GM23248 (cell line): ENCODE results near the gene MRTFB. TPM values are rescaled to one million over a fixed set of nuclear protein-coding genes. Genes with fewer than 3 reads are reported as not detected.

ENCODE experiments used
- DNase-seq: peaks from one replicate; pipeline ENCODE4 v3.0.0-alpha.2; 2015
- H2AFZ ChIP-seq: fragments of 200-600 bp; sonication (generic); 2 replicates; pipeline ENCODE4 v1.6.1; 2016; ENCODE audit warnings: antibody characterized with exemption
- H3F3A ChIP-seq: fragments of 200-600 bp; sonication (generic); 2 replicates; pipeline ENCODE4 v1.6.1; 2016; ENCODE audit warnings: mild to moderate bottlenecking, antibody characterized with exemption, mixed run types; ENCODE audit not compliant: insufficient read depth
- H3K27ac ChIP-seq: fragments of 200-600 bp; sonication (generic); 2 replicates; pipeline ENCODE4 v1.5.1; 2016; ENCODE audit warnings: mild to moderate bottlenecking
- H3K27me3 ChIP-seq: fragments of 200-600 bp; sonication (generic); replicated peaks from 2 replicates; pipeline ENCODE4 v1.6.1; 2016; ENCODE audit warnings: mild to moderate bottlenecking; ENCODE audit not compliant: insufficient read depth
- H3K36me3 ChIP-seq: fragments of 200-600 bp; sonication (generic); 2 replicates; pipeline ENCODE4 v1.6.1; 2016; ENCODE audit warnings: low read depth, mild to moderate bottlenecking
- H3K4me1 ChIP-seq: fragments of 200-600 bp; sonication (generic); 2 replicates; pipeline ENCODE4 v1.6.1; 2016; ENCODE audit warnings: mild to moderate bottlenecking; ENCODE audit not compliant: insufficient read depth
- H3K4me2 ChIP-seq: fragments of 200-600 bp; sonication (generic); one replicate; pipeline ENCODE4 v1.6.1; 2016; ENCODE audit warnings: mild to moderate bottlenecking; ENCODE audit not compliant: unreplicated experiment
- H3K4me3 ChIP-seq: fragments of 200-600 bp; sonication (generic); 2 replicates; pipeline ENCODE4 v1.5.1; 2016; ENCODE audit warnings: mild to moderate bottlenecking
- H3K79me2 ChIP-seq: fragments of 200-600 bp; sonication (generic); 2 replicates; pipeline ENCODE4 v1.6.1; 2016; ENCODE audit warnings: mild to moderate bottlenecking; ENCODE audit not compliant: insufficient read depth
- H3K9ac ChIP-seq: fragments of 200-600 bp; sonication (generic); 2 replicates; pipeline ENCODE4 v1.6.1; 2016; ENCODE audit warnings: mild to moderate bottlenecking
- H3K9me2 ChIP-seq: fragments of 200-600 bp; sonication (generic); 2 replicates; pipeline ENCODE4 v1.6.1; 2016; ENCODE audit warnings: mixed run types, mild to moderate bottlenecking, moderate library complexity; ENCODE audit not compliant: insufficient read depth
- H3K9me3 ChIP-seq: fragments of 200-600 bp; sonication (generic); one replicate; pipeline ENCODE4 v1.6.1; 2017; ENCODE audit warnings: low read depth
- H4K20me1 ChIP-seq: fragments of 200-600 bp; sonication (generic); 2 replicates; pipeline ENCODE4 v1.6.0; 2016; ENCODE audit not compliant: insufficient read depth
- EZH2 ChIP-seq: fragments of 200-600 bp; sonication (generic); IDR thresholded peaks from 2 replicates; pipeline ENCODE4 v1.6.1; 2018; ENCODE audit warnings: antibody characterized with exemption, mild to moderate bottlenecking; ENCODE audit not compliant: insufficient read depth, poor library complexity, severe bottlenecking
- EZH2phosphoT487 ChIP-seq: fragments of 200-600 bp; sonication (generic); IDR thresholded peaks from 2 replicates; pipeline ENCODE4 v1.6.1; 2018; ENCODE audit warnings: antibody characterized with exemption, moderate library complexity, mild to moderate bottlenecking, low read depth; ENCODE audit not compliant: insufficient read depth
- WGBS, 2 experiments: methylation state at CpG; one replicate each; pipeline ENCODE4 v1.1.6; 2015 to 2017; ENCODE audit warnings: low lambda C conversion rate in 2 of 2, low coverage in 1 of 2; ENCODE audit errors: missing lambda C conversion rate in 2 of 2; 5-methylcytosine and 5-hydroxymethylcytosine counted together
- in situ Hi-C: fragments of 300-500 bp; cut with MboI; formaldehyde crosslinking; loops from 2 replicates; pipeline ENCODE4 v1.15.0; 2020
- polyA plus RNA-seq: library from polyadenylated mRNA; unstranded; fragments of >200 nt; fragmentation: Nextera tagmentation; extraction: Ambion mirVana; gene quantifications from 2 replicates; pipeline ENCODE4 v1.2.1, GENCODE V29; 2016
- total RNA-seq: library from RNA; depleted of rRNA; stranded (reverse); fragments of >200 nt; shearing (Covaris generic); gene quantifications from 2 replicates; pipeline ENCODE4 v1.2.3, GENCODE V29; 2014

MRTFB gene
- total and polyA plus RNA-seq, 2 experiments from 2014 or later = 3.1 to 5.1 TPM

DNA sequence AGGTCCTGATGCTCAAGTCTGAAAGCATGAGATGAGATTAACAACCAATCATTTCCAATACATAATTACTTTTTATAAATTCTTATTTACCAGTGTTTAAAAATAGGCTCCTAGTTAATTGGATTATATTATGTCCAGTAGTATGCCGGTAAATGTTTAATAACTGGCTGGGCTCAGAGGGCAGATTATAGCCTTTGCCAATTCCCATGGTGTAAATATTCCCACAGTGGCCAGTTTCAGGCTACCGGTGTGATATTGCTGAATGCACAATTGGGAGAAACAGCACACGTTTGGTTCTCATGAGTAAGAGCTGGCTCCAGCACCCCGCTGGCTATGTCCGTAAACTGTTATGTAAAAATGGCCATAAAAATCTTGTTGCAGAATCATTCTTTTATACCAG lies 167.6 kb downstream of the MRTFB start:
- Histone ChIP-seq H3K79me2 (no peaks in the 10 kb centered on the region), H3K4me2 (no peak overlapping the region), H3K27ac (no peak overlapping the region), H2AFZ (no peak overlapping the region), H3K36me3 (no peaks in the 10 kb centered on the region; the same call in 1 of the 2 replicates), H3F3A (no peaks in the 10 kb centered on the region; the same call in 1 of the 2 replicates), H3K9me3 (no peaks in the 10 kb centered on the region), H4K20me1 (no peaks in the 10 kb centered on the region), H3K4me3 (no peak overlapping the region), H3K4me1 (no peaks in the 10 kb centered on the region), H3K9ac (no peak overlapping the region), H3K9me2 (no peaks in the 10 kb centered on the region), H3K27me3 (no peaks in the 10 kb centered on the region)
- WGBS, 2 experiments = 74 to 78% methylated on average over 5 of the region's 5 CpGs
- no peak for DNase-seq
- TF ChIP-seq EZH2phosphoT487 (no peak), EZH2 (no peak)
- in situ Hi-C loops = no loop called here

DNA sequence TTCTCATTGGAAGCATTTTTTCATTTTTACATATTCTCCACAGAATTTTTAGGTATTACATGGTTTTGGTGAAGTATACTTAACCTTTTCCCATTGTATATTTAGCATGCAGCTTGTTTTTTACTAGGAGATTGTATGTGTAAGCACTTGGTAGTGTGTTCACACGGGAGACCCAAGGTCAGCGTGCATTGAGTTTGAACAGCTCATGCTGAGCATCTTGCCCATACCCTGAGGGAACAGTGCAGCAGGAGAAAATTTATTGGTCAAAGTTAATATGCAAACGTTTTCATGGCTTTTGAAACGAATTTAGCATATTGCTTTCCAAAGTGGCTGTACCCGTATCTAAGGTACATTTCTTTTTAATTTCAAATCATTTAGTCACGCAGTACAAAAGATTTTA lies 168.7 kb downstream of the MRTFB start:
- no peak overlapping the region for H3K4me2 ChIP-seq

DNA sequence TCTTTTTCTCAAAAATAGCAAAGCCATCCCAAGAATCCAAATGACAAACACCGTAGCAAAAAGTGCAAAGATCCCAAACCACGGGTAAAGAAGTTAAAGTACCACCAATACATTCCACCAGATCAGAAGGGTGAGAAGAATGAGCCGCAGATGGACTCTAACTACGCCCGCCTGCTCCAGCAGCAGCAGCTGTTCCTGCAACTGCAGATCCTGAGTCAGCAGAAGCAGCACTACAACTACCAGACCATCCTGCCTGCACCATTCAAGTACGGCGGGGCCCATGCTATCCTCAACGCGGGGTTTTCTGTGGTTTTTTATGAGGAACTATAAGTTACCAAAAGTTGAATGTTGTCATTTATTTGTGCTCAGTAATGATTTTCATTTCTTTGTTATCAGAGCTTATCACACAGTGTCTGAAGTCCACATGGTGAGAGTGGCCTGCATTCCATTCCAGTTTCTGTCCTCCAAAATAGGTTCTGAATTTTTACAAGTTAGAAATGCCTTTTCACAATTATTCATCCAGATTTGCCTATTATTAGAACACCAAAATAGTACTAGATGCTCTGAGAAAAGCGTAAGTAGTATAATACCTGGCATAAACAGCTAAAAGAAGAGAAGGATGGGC lies 169.2 kb downstream of the MRTFB start:
- 54 to 55% methylated on average over 10 of the region's 10 CpGs for WGBS, 2 experiments
- TF ChIP-seq EZH2 (no peak), EZH2phosphoT487 (no peak)
- H2AFZ ChIP-seq = no peak overlapping the region
- no peaks in the 10 kb centered on the region; the same call in 1 of the 2 replicates for H3F3A ChIP-seq
- no peaks in the 10 kb centered on the region for H4K20me1 ChIP-seq
- H3K4me1 ChIP-seq = no peaks in the 10 kb centered on the region
- H3K79me2 ChIP-seq = no peaks in the 10 kb centered on the region
- no peaks in the 10 kb centered on the region for H3K9me2 ChIP-seq
- H3K36me3 ChIP-seq = no peaks in the 10 kb centered on the region; the same call in 1 of the 2 replicates
- H3K27ac ChIP-seq = no peak overlapping the region
- in situ Hi-C loops = no loop called here
- DNase-seq = peak; percentile 5
- no peak overlapping the region for H3K4me2 ChIP-seq
- H3K27me3 ChIP-seq = no peaks in the 10 kb centered on the region
- no peaks in the 10 kb centered on the region for H3K9me3 ChIP-seq
- no peak overlapping the region for H3K9ac ChIP-seq
- H3K4me3 ChIP-seq = no peak overlapping the region

More for the DNA sequence above, 168.7 kb downstream of the MRTFB start:
- H3K79me2 ChIP-seq = no peaks in the 10 kb centered on the region
- H2AFZ ChIP-seq = no peak overlapping the region
- H3K9ac ChIP-seq = no peak overlapping the region
- H3K27me3 ChIP-seq = no peaks in the 10 kb centered on the region
- no peaks in the 10 kb centered on the region for H3K9me2 ChIP-seq
- H3K9me3 ChIP-seq = no peaks in the 10 kb centered on the region
- no peaks in the 10 kb centered on the region for H3K4me1 ChIP-seq
- no peak overlapping the region for H3K27ac ChIP-seq
- no peak overlapping the region for H3K4me3 ChIP-seq
- in situ Hi-C loops = no loop called here
- H4K20me1 ChIP-seq = no peaks in the 10 kb centered on the region
- no peaks in the 10 kb centered on the region; the same call in 1 of the 2 replicates for H3F3A ChIP-seq
- DNase-seq = no peak
- WGBS, 2 experiments = 66 to 69% methylated on average over 6 of the region's 6 CpGs
- no peaks in the 10 kb centered on the region; the same call in 1 of the 2 replicates for H3K36me3 ChIP-seq
- TF ChIP-seq EZH2phosphoT487 (no peak), EZH2 (no peak)

DNA sequence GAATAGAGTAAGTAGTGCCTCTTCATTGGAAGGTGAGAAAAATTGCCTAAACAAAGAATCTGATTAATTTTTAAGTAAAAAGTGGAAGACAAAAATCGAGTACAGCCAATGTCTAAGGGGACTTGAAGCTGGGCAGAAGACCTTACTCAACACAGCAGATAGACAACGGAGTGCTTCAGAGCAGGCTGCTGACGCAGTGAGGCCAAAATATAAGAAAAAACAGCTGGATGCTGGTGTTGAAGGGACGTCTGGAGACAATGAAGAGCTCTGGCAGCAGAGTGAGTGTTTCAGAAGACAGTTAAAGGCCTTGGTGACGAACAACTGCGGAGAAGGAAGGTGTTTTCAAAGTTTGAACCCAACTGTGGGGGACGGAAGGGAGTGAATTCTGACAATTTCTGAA lies 169.8 kb downstream of the MRTFB start:
- Histone ChIP-seq H3K9me2 (no peaks in the 10 kb centered on the region), H3K27ac (no peak overlapping the region), H3K9me3 (no peaks in the 10 kb centered on the region), H3K36me3 (no peaks in the 10 kb centered on the region; the same call in 1 of the 2 replicates), H3K4me3 (no peak overlapping the region), H2AFZ (no peak overlapping the region), H4K20me1 (no peaks in the 10 kb centered on the region), H3K4me1 (no peaks in the 10 kb centered on the region), H3F3A (no peaks in the 10 kb centered on the region; the same call in 1 of the 2 replicates), H3K27me3 (no peaks in the 10 kb centered on the region), H3K4me2 (no peak overlapping the region), H3K9ac (no peak overlapping the region), H3K79me2 (no peaks in the 10 kb centered on the region)
- 62 to 63% methylated on average over 7 of the region's 7 CpGs for WGBS, 2 experiments
- in situ Hi-C loops = no loop called here
- DNase-seq = no peak
- TF ChIP-seq EZH2 (no peak), EZH2phosphoT487 (no peak)
